ENCODE data around the gene C12orf75.
A peak's percentile ranks its signal among the peaks of the same experiment; 100 is the strongest.
"Not testable (repeated sequence)": the region's sequence is repeated elsewhere in the genome, so short reads cannot be mapped to it uniquely, and the experiment has no call there.

C12orf75 gene

GRCh38 chr12:105330283-105330930, at the start of gene C12orf75:
C12orf75 (plus strand) TSS chr12:105330691; CDS start chr12:105330892, 201 bp downstream.
- peak; percentile 72 for DNase-seq

- no peak for DNase-seq
Measured at GRCh38 chr12:105280966-105281693, 49.4 kb upstream of the C12orf75 start.

- DNase-seq = no peak
Measured at GRCh38 chr12:105281694-105282049, 48.8 kb upstream of the C12orf75 start.

DNA sequence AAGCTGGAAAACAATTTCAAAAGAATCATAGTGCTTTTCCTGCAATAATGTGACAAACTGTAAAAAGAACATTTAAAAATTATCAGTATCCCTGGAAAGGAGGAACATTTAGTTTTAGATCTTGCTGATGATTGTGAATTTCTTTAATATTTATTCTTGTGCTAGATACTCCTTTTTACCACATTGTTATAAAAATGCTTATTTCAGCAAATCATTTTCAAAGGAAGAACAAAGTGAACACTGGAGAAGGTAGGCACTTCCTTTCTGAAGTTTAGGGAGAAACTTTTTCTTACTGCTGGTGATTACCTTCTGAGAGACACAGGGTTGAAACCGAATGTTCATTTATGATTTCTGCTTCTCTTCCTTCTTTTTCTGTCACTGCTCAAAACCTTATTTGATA, 45.1 kb upstream of the C12orf75 start:
- DNase-seq = no peak

DNA sequence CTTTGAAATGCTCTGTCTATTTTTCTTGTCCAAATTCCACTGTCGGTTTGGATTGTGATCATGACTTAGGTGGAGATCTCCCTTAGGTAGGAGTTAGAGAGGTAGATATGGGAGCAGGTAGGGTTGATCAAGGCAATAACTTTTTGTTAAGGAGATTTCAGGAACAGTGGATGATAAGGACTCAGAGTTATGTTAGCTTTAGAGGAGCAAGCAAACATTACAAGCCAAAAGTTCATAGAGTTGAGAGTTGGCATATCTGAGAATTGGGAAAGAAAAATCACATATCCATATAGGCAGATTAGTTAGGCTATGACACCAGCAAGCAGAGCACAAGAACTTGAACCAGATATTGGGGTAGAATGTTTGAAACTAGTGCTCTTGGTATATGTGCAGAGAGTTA, 43.1 kb upstream of the C12orf75 start:
- no peak for DNase-seq

DNA sequence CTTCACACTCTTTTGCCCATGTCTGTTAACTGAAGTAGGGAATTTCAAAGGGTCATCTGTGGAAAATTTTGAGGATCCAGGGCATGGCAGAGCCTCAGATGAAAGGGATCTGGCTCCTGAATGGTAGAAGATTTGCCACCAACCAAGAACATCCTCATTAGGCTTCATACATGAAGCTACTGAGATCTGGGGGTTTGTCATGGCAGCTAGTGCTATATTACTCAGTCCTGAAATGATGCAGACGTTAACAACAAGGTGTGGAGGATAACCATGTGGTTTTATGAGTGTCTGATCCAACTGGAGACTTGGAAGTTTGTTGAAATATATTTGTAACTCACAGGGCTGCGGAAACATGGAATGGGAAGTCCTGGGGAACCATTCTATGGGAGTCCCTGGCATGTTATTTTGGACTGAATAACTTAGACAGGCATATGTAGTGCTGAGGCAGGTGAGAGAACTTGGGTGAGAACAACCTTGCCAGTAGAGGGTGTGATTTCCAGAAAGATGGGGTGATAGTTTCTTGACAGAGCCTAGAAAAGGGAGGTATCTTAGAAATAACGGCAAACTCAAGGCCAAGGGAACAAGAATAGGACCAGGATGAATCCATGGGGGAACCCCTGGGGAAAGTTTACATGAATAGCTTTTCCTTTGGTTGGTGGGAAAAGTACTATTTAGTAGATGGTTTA, 42.0 kb upstream of the C12orf75 start:
- no peak for DNase-seq

GRCh38 chr12:105289114-105289904, 41.2 kb upstream of the C12orf75 start:
- no peak for DNase-seq

GRCh38 chr12:105291531-105291930, 39.0 kb upstream of the C12orf75 start:
- no peak for DNase-seq

DNA sequence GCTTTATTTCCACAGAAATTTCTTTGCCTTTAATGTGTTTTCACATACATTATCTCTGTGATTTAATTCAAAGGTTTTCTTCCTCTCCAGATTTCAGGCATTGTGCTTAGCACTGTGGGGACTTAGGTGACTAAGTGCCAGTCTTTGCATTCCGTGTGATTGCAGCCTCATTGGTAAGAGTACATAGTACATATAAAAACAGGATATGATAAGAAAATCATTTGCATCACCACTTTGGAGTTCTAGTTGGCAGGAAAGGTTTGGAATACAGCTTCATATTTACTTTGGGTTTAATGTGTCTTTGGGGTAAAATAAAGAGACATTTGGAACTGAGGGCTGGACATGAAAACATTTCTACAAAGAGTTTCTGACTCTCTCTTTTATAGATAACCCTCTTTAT, 37.8 kb upstream of the C12orf75 start:
- DNase-seq = no peak

DNA sequence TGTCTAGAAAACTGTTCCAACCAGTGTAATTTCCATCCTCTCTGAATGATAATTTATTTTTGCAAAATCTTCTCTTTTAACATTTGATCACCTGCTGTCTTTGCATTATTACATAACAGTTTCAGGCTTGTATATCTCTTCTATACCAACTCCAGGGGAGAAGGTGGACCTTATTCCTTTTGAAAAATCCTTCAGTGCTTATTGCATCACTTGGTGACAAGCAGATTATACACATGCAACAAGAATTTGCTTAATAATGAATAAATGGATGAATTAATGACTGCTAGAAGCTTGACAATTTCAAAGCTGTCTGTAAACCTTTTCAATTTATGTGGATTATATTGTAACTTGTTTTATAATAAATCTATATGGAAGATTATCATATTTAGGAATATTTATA, 37.3 kb upstream of the C12orf75 start:
- no peak for DNase-seq

- DNase-seq = no peak
Measured at GRCh38 chr12:105294161-105294560, 36.3 kb upstream of the C12orf75 start.

GRCh38 chr12:105294886-105295479, 35.5 kb upstream of the C12orf75 start:
- no peak for DNase-seq

DNA sequence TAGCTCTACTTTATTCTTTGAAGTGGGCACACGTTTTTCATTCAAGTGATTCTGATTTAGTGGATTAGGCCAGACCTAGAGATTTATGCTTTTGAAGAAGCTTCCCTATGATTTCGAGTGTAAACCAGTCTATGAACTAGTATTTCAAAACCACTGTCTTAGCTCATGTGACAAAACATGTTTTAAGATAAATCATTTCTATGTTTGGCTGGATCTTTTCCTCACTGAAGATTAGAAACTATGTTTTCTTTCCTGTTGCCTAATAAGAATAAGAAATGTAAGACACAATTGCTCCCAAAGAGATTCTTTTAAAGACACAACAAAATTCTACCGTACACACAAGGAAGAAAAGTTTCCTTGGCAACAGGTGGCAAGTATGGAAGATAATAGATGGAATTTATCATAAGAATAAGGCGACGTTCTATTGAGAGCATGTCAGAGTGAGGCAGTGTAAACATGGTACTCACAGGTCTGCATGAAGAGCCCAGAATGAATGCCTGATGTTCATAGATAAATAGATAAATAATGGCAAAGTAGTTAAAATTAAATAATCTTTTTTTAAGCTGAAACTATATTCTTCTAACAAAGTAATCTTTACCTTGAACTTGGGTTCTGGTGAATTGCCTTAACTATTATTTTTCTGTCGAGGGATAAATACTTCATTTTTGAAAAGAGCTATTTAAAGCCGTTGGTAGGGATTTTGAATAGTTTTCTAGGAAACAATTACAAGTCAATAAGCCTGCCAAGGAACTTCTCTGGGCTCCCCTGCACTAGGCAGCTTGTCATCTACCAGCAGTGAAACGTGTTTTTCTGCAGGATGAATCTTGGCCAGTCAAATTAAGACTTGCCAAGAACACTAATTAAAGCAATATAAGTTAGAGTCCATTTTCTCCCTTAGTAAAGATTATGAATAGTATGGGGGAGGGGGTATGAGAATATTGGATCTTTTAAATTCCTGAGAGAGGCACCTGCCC, 34.1 kb upstream of the C12orf75 start:
- DNase-seq = no peak

- no peak for DNase-seq
Measured at GRCh38 chr12:105300883-105301282, 29.6 kb upstream of the C12orf75 start.

DNA sequence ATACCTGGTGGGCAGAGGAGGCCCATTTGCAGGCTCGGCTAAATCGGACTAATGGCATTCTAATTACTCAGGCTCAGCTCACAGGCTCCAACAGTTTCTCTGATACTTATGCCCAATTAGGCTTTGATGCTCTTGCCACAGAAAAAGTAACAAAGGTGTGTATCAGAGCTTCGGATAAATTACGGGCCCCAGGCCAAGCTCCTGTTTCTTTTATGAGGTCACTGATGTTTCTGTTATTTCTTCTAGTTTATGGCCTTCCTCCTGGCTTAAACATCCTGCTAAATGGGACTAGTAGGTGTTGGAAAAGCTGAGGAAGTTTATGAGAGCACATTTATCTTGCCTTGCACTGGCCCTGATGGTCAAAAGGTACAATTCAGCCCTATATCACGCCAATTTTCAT, 28.8 kb upstream of the C12orf75 start:
- no peak for DNase-seq

DNA sequence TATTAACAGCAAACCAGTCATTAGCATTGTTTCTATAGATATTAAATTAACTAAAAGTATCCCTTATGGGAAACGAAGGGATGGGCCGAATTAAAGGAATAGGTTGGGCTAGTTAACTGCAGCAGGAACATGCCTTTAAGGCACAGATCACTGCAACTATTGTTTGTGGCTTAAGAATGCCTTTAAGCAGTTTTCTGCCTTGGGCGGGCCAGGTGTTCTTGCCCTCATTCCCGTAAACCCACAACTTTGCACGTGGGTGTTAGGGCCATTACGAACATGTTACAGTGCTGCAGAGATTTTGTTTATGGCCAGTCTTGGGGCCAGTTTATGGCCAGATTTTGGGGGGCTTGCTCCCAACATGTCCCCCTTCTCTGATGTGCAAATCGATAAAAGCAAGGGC, 27.5 kb upstream of the C12orf75 start:
- DNase-seq = not testable (repeated sequence)

DNA sequence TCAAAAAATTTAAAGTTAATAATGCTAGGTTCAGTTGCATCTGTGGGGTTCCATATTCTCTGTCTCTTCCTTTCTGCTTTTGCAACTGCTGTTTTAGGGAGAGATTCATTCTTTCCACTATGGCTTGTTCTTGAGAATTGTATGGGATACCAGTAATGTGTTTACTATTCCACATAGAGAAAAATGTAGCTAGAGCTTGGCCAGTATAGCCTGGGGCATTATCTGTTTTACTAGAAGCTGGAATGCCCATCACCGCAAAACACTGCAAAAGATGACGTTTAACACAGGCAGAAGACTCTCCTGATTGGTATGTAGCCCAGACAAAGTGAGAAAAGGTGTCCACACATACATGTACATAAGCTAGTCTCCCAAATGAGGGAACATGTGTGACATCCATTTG, 25.9 kb upstream of the C12orf75 start:
- not testable (repeated sequence) for DNase-seq

DNA sequence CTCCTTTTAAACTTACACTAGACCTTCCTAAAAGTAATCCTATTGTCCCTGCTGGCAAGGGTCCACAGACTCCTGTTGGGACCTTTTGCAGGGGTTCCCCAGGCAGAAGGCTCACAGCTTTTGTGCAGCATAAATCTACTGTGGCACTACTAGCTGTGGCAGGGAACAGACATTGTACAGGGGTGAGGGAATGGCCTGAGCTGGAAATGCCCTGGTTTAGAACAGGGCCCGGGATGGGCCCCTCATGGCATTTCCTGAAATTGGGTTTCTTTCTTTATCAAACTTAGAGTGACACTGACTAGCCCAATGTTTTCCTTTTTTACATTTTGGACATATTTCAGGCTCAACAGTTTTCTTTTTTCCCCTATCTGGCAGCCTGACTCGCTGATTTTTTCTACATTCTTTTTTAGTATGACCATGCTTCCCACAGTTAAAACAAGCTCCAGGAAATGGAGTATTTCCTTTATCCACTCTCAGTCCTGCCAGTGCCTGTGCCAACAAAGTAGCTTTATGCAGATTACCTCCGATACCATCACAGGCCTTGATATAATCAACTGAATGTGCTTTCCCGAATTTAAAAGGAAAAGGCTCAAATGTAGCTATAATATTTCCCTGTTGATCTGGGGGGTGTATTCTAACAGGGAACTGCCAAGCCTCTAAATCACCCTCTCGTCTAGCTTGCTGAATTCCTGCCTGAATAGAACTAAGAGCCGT, 22.7 kb upstream of the C12orf75 start:
- not testable (repeated sequence) for DNase-seq

GRCh38 chr12:105308839-105309238, 21.7 kb upstream of the C12orf75 start:
- not testable (repeated sequence) for DNase-seq

GRCh38 chr12:105309384-105309783, 21.1 kb upstream of the C12orf75 start:
- not testable (repeated sequence) for DNase-seq

Data from activated CD4-positive, alpha-beta T cell treated with anti-CD3 and anti-CD28 coated beads for 1 hour (primary cell).